HEK293T (cell line): ENCODE results near the gene ROBO3.

ENCODE experiments used
- CTCF ChIA-PET: fragments of 350-600 bp; formaldehyde crosslinking; extraction: SDS; loops from one replicate; lab custom pipeline; 2021; ENCODE audit warnings: antibody characterized with exemption, inconsistent platforms; lab: Yijun Ruan, JAX
- POLR2A ChIA-PET: fragments of 350-600 bp; formaldehyde crosslinking; extraction: SDS; loops from one replicate; lab custom pipeline; 2020; ENCODE audit warnings: antibody characterized with exemption, inconsistent platforms; lab: Yijun Ruan, JAX
- DNase-seq: peaks from one replicate; pipeline ENCODE4 v3.0.0; 2012; ENCODE audit warnings: mixed read lengths; ENCODE audit errors: extremely low spot score
- ARNT ChIP-seq: fragments of 450-650 bp; IDR thresholded peaks from 2 replicates; pipeline ENCODE4 v1.6.1; 2017; ENCODE audit warnings: mild to moderate bottlenecking
- BHLHE40 ChIP-seq: fragments of 450-650 bp; IDR thresholded peaks from 2 replicates; pipeline ENCODE4 v1.6.1; 2016; ENCODE audit warnings: mild to moderate bottlenecking, moderate library complexity, borderline replicate concordance
- CTBP1 ChIP-seq: fragments of 450-650 bp; IDR thresholded peaks from 2 replicates; pipeline ENCODE4 v1.6.1; 2016; ENCODE audit warnings: borderline replicate concordance
- ELF4 ChIP-seq: fragments of 450-650 bp; IDR thresholded peaks from 2 replicates; pipeline ENCODE4 v1.6.1; 2017; ENCODE audit warnings: antibody characterized with exemption
- FOXA1 ChIP-seq: fragments of 450-650 bp; IDR thresholded peaks from 2 replicates; pipeline ENCODE4 v1.6.1; 2016; ENCODE audit warnings: mild to moderate bottlenecking
- FOXK2 ChIP-seq: fragments of 450-650 bp; IDR thresholded peaks from 2 replicates; pipeline ENCODE4 v1.6.1; 2016; ENCODE audit warnings: mild to moderate bottlenecking
- FOXM1 ChIP-seq: fragments of 450-650 bp; IDR thresholded peaks from 2 replicates; pipeline ENCODE4 v1.6.1; 2017; ENCODE audit warnings: mild to moderate bottlenecking, borderline replicate concordance
- HDGF ChIP-seq: fragments of 450-650 bp; IDR thresholded peaks from 2 replicates; pipeline ENCODE4 v1.6.1; 2017; ENCODE audit warnings: antibody characterized with exemption, borderline replicate concordance
- L3MBTL2 ChIP-seq: fragments of 450-650 bp; conservative IDR thresholded peaks from 2 replicates; pipeline ENCODE4 v1.6.1; 2016; ENCODE audit warnings: mild to moderate bottlenecking
- LEF1 ChIP-seq: fragments of 450-650 bp; IDR thresholded peaks from 2 replicates; pipeline ENCODE4 v1.6.1; 2017; ENCODE audit warnings: mild to moderate bottlenecking, borderline replicate concordance
- NFRKB ChIP-seq: fragments of 450-650 bp; IDR thresholded peaks from 2 replicates; pipeline ENCODE4 v1.6.1; 2016; ENCODE audit warnings: mild to moderate bottlenecking, moderate library complexity
- PKNOX1 ChIP-seq: fragments of 450-650 bp; IDR thresholded peaks from 2 replicates; pipeline ENCODE4 v1.6.1; 2016
- SP1 ChIP-seq: fragments of 450-650 bp; IDR thresholded peaks from 2 replicates; pipeline ENCODE4 v1.6.1; 2017
- SUZ12 ChIP-seq: fragments of 450-650 bp; IDR thresholded peaks from 2 replicates; pipeline ENCODE4 v1.6.1; 2016; ENCODE audit warnings: mild to moderate bottlenecking
- TARDBP ChIP-seq: fragments of 450-650 bp; IDR thresholded peaks from 2 replicates; pipeline ENCODE4 v1.6.1; 2016
- ZNF384 ChIP-seq: fragments of 450-650 bp; IDR thresholded peaks from 2 replicates; pipeline ENCODE4 v1.6.1; 2016

ROBO3 gene

DNA sequence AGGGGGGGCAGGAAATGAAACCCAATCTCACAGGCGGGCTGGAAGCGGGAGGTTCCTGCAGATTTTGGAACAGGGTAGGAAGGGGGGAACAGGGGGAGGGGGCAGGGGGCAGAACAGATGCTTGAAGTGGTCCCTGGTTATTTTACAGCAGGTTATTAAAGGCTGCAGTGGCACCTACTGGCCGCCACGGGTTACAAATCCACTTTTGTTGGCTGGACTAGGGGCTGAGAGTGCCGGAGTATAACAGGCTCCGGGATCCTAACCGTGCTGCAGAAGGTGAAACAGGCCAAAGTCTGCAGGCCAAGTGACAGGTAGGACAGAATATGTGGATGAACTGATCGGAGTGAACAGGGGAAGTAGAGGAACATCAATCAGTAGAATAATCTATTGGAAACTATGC, 2.5 kb downstream of the ROBO3 start:
- ChIA-PET POLR2A (interaction anchor here (2.1 to 3.0 kb wide), 2 partner anchors 8 to 29 kb away, joined by 9 to 23 read pairs; no protein-coding TSS in a partner anchor), CTCF (interaction anchor here (0.7 to 3.0 kb wide), 5 partner anchors 9 to 74 kb away, joined by 3 to 24 read pairs (median 13); no protein-coding TSS in a partner anchor)
- DNase-seq: peak; percentile 66
- TF ChIP-seq FOXK2 (no peak), FOXA1 (no peak), NFRKB (no peak), SUZ12 (no peak)

- CTCF ChIA-PET: no interaction called here
- POLR2A ChIA-PET: no interaction called here
- TF ChIP-seq FOXM1: no peak
- TF ChIP-seq ZNF384: no peak
- no peak for TF ChIP-seq FOXA1
- TF ChIP-seq L3MBTL2: no peak
- TF ChIP-seq NFRKB: no peak
- no peak for TF ChIP-seq HDGF
- TF ChIP-seq PKNOX1: no peak
- TF ChIP-seq BHLHE40: no peak
- no peak for TF ChIP-seq SP1
- no peak for TF ChIP-seq SUZ12
- no peak for TF ChIP-seq CTBP1
- no peak for TF ChIP-seq TARDBP
- TF ChIP-seq LEF1: no peak
- no peak for TF ChIP-seq FOXK2
- no peak for TF ChIP-seq ARNT
- no peak for TF ChIP-seq ELF4
- no peak for DNase-seq
Observed at GRCh38 chr11:124868331-124869274, 3.4 kb downstream of the ROBO3 start.

DNA sequence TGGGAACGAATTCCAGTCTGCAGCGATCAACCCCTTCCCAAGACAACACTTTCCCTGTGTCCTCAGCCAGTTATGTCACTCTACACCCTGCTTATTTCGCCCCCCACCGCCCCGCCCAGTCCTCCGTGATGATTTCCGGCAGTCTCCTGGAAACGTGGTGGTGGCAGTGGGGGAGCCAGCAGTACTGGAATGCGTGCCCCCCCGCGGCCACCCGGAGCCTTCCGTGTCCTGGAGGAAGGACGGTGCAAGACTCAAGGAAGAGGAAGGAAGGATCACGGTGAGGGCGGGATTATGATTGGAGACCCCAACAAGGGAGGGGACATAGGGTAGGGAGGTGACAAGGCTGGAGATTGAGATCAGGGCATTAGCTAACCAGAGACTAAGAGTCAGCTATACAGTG, 4.1 kb downstream of the ROBO3 start:
- TF ChIP-seq ELF4 (no peak), SUZ12 (no peak), FOXM1 (no peak), L3MBTL2 (no peak), TARDBP (no peak), FOXA1 (no peak), BHLHE40 (no peak), SP1 (no peak), ARNT (no peak), HDGF (no peak)
- CTCF ChIA-PET: no interaction called here
- POLR2A ChIA-PET: no interaction called here
- DNase-seq: no peak

DNA sequence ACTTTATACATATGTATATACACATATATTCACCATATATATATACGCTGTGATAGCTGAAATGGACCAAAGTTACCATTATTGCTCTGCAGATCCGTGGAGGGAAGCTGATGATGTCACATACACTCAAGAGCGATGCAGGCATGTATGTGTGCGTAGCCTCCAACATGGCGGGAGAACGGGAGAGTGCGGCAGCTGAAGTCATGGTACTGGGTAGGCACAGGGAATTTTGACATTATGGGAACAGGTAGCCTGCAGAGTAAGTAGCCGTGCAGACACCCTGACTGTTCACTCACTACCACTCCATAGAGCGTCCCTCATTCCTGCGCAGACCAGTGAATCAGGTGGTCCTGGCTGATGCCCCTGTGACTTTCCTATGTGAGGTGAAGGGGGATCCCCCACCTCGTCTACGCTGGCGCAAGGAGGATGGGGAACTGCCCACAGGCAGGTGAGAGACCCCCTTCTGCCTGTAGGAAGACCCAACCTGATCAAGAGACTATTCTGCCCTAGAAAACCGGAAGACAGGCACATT, 4.7 kb downstream of the ROBO3 start:
- no peak for TF ChIP-seq FOXA1
- TF ChIP-seq CTBP1: no peak
- no peak for TF ChIP-seq NFRKB
- TF ChIP-seq PKNOX1: no peak
- TF ChIP-seq HDGF: no peak
- TF ChIP-seq FOXK2: no peak
- TF ChIP-seq BHLHE40: no peak
- TF ChIP-seq ARNT: no peak
- no peak for TF ChIP-seq L3MBTL2
- no peak for TF ChIP-seq TARDBP
- no peak for TF ChIP-seq ZNF384
- no peak for TF ChIP-seq LEF1
- no peak for TF ChIP-seq FOXM1
- no peak for TF ChIP-seq ELF4
- TF ChIP-seq SUZ12: no peak
- TF ChIP-seq SP1: no peak
- CTCF ChIA-PET: interaction anchor here (1.1 kb wide), 1 partner anchor 200 kb away, joined by 3 read pairs; no protein-coding TSS in a partner anchor
- DNase-seq: no peak
- POLR2A ChIA-PET: no interaction called here

DNA sequence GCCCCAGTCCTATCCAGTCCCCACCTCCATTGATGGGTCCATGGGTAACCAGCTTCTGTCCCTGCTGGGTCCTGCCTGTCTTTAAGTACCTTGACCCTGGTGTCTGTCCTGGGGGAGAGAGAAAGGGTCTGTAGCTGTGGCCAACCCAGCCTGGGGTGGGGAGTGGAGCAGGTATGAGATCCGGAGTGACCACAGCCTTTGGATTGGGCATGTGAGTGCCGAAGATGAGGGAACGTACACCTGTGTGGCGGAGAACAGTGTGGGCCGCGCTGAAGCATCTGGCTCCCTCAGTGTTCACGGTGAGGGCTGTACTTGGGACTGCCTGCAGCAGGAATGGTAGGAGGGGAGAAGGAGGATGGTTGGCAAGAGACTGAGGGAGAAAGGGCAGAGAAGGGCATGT, 5.2 kb downstream of the ROBO3 start:
- no peak for TF ChIP-seq L3MBTL2
- no peak for TF ChIP-seq LEF1
- no peak for TF ChIP-seq HDGF
- POLR2A ChIA-PET: no interaction called here
- CTCF ChIA-PET: interaction anchor here (1.1 kb wide), 1 partner anchor 201 kb away, joined by 3 read pairs; no protein-coding TSS in a partner anchor
- DNase-seq: no peak

GRCh38 chr11:124872280-124872679, 7.0 kb downstream of the ROBO3 start:
- no peak for TF ChIP-seq SUZ12
- TF ChIP-seq HDGF: no peak
- TF ChIP-seq FOXM1: no peak
- TF ChIP-seq ELF4: no peak
- TF ChIP-seq FOXA1: no peak
- TF ChIP-seq PKNOX1: no peak
- no peak for TF ChIP-seq SP1
- TF ChIP-seq TARDBP: no peak
- TF ChIP-seq ZNF384: no peak
- TF ChIP-seq FOXK2: no peak
- TF ChIP-seq CTBP1: no peak
- TF ChIP-seq BHLHE40: no peak
- no peak for TF ChIP-seq ARNT
- POLR2A ChIA-PET: no interaction called here
- CTCF ChIA-PET: no interaction called here
- no peak for DNase-seq
